HG02970 (cell line): ENCODE measurements around the gene TESK1.
"Not testable (repeated sequence)": the region's sequence is repeated elsewhere in the genome, so short reads cannot be mapped to it uniquely, and the experiment has no call there.

ENCODE experiments used
- ATAC-seq: cut with Tn5 transposase; IDR thresholded peaks from one replicate; pipeline ENCODE4 v1.9.1; 2021; ENCODE audit warnings: mild to moderate bottlenecking, moderate library complexity, moderate number of reproducible peaks; ENCODE audit not compliant: unreplicated experiment, low FRiP score

TESK1 gene

GRCh38 chr9:35612066-35612465 is 7.0 kb downstream of the TESK1 start:
- not testable (repeated sequence) for ATAC-seq

- no peak for ATAC-seq
Measured at GRCh38 chr9:35612843-35613242, 7.8 kb downstream of the TESK1 start.

- no peak for ATAC-seq
Measured at GRCh38 chr9:35615981-35616680, 11.1 kb downstream of the TESK1 start.

- no peak for ATAC-seq
Measured at GRCh38 chr9:35616681-35617459, 11.8 kb downstream of the TESK1 start.

GRCh38 chr9:35617548-35617947 is 12.5 kb downstream of the TESK1 start:
- ATAC-seq: no peak

GRCh38 chr9:35618325-35618727 is 13.3 kb downstream of the TESK1 start, which contains the start of gene CD72:
Gene CD72 (minus strand): TSS chr9:35618413. CDS start chr9:35618303, 110 bp downstream.
- no peak for ATAC-seq

- no peak for ATAC-seq
Measured at GRCh38 chr9:35618854-35619799, 14.1 kb downstream of the TESK1 start.

- ATAC-seq: no peak
Measured at GRCh38 chr9:35619800-35620158, 14.7 kb downstream of the TESK1 start.

GRCh38 chr9:35627575-35627974 is 22.5 kb downstream of the TESK1 start:
- no peak for ATAC-seq

GRCh38 chr9:35628389-35628991 is 23.4 kb downstream of the TESK1 start:
- ATAC-seq: no peak

GRCh38 chr9:35629597-35629996 is 24.5 kb downstream of the TESK1 start:
- no peak for ATAC-seq

GRCh38 chr9:35635730-35636129 is 30.7 kb downstream of the TESK1 start:
- ATAC-seq: no peak

GRCh38 chr9:35636135-35636876 is 31.2 kb downstream of the TESK1 start:
- no peak for ATAC-seq

GRCh38 chr9:35636877-35637246 is 31.8 kb downstream of the TESK1 start:
- not testable (repeated sequence) for ATAC-seq

- not testable (repeated sequence) for ATAC-seq
Measured at GRCh38 chr9:35637427-35637955, 32.4 kb downstream of the TESK1 start.

GRCh38 chr9:35638751-35639150 is 33.7 kb downstream of the TESK1 start:
- not testable (repeated sequence) for ATAC-seq

- ATAC-seq: not testable (repeated sequence)
Measured at GRCh38 chr9:35639225-35639624, 34.2 kb downstream of the TESK1 start.

- ATAC-seq: no peak
Measured at GRCh38 chr9:35639631-35640030, 34.6 kb downstream of the TESK1 start.

GRCh38 chr9:35640431-35640830 is 35.4 kb downstream of the TESK1 start:
- ATAC-seq: not testable (repeated sequence)
